Activated naive CD8-positive, alpha-beta T cell treated with anti-CD3 and anti-CD28 coated beads, Interleukin-2, amount 50 U/mL, for 24 hours (primary cell): ENCODE measurements around the gene LNX2.

ENCODE experiments used
- ATAC-seq: fragments of 150-1000 bp; cut with Tn5 transposase; one replicate; pipeline ENCODE4 v1.10.0; 2021
- DNase-seq: peaks from one replicate; pipeline ENCODE4 v3.0.0; 2021
- H3K27ac Mint-ChIP-seq: one replicate; pipeline ENCODE4 v1.8.0; 2021; ENCODE audit warnings: mild to moderate bottlenecking, mixed read lengths
- H3K27me3 Mint-ChIP-seq: one replicate; pipeline ENCODE4 v1.8.0; 2021; ENCODE audit warnings: mixed read lengths
- H3K36me3 Mint-ChIP-seq: one replicate; pipeline ENCODE4 v1.8.0; 2021; ENCODE audit warnings: low read depth, mixed read lengths
- H3K4me1 Mint-ChIP-seq: one replicate; pipeline ENCODE4 v1.8.0; 2021; ENCODE audit warnings: mixed read lengths
- H3K4me3 Mint-ChIP-seq: one replicate; pipeline ENCODE4 v1.8.0; 2021; ENCODE audit warnings: mild to moderate bottlenecking, moderate library complexity, mixed read lengths
- H3K9me3 Mint-ChIP-seq: one replicate; pipeline ENCODE4 v1.8.0; 2021; ENCODE audit warnings: mixed read lengths

LNX2 gene

GRCh38 chr13:27500806-27501534, 119.4 kb downstream of the LNX2 start:
- DNase-seq (no peak), ATAC-seq (no peak)

GRCh38 chr13:27497563-27498230, 122.6 kb downstream of the LNX2 start:
- no peak for DNase-seq
- Mint-ChIP-seq H3K4me1 (no peaks in the 10 kb centered on the region), H3K4me3 (no peak overlapping the region), H3K9me3 (no peaks in the 10 kb centered on the region), H3K36me3 (no peaks in the 10 kb centered on the region), H3K27ac (no peak overlapping the region), H3K27me3 (no peaks in the 10 kb centered on the region)
- ATAC-seq = no peak

More at GRCh38 chr13:27500806-27501534, 119.4 kb downstream of the LNX2 start:
- Mint-ChIP-seq H3K9me3 (no peaks in the 10 kb centered on the region), H3K4me3 (no peak overlapping the region), H3K4me1 (no peaks in the 10 kb centered on the region), H3K36me3 (no peaks in the 10 kb centered on the region), H3K27me3 (no peaks in the 10 kb centered on the region), H3K27ac (no peak overlapping the region)

DNA sequence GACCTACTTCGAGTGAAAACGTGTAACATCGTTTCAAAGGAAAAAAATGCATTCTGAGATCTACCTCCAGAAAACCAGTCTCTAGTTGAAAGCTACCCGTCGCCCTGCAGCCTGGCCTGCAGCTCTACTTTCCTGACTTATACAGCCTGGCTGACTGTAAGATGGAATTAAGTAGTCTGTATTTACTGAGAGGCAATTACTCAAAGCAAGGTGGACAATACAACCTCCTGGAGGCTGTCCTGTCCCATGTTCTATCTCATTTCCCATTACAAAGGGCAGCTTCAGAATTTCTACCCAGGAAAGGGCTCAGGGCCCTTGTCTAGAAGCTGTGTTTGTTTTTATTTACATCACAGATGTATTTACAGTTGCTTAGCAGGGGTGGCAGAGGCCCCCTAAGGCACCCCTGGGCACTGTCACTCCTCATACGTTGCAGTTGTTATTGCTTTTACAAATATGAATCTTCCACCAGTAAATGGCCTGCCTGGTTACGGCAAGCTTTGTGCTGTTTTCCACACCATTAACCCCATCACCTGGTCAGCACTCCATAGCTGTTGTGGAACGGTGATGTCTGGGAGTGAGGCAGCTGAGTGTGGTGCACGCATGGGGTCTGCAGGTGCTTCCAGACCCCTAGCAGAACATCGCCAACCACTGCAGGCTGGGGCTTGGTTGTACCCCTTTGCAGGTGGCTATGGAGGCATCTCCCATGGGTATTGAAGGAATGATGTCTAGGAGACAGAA, 123.6 kb downstream of the LNX2 start:
- Mint-ChIP-seq H3K36me3 (no peaks in the 10 kb centered on the region), H3K4me1 (no peaks in the 10 kb centered on the region), H3K27ac (no peak overlapping the region), H3K27me3 (no peaks in the 10 kb centered on the region), H3K9me3 (no peaks in the 10 kb centered on the region), H3K4me3 (no peak overlapping the region)
- no peak for ATAC-seq
- DNase-seq = no peak

- H3K9me3 Mint-ChIP-seq = no peaks in the 10 kb centered on the region
- H3K27me3 Mint-ChIP-seq = no peaks in the 10 kb centered on the region
- no peak overlapping the region for H3K4me3 Mint-ChIP-seq
Measured at GRCh38 chr13:27496006-27496405, 124.3 kb downstream of the LNX2 start.

More at GRCh38 chr13:27496006-27496405, 124.3 kb downstream of the LNX2 start:
- Mint-ChIP-seq H3K36me3 (no peaks in the 10 kb centered on the region), H3K27ac (no peak overlapping the region), H3K4me1 (no peaks in the 10 kb centered on the region)
- DNase-seq (no peak), ATAC-seq (no peak)
